OCI-M2 (cell line): ENCODE measurements around the gene SLC25A43.
"Not testable (repeated sequence)": the region's sequence is repeated elsewhere in the genome, so short reads cannot be mapped to it uniquely, and the experiment has no call there.

Experiments
- DNase-seq: peaks from one replicate; lab custom pipeline; 2025; ENCODE audit not compliant: unreplicated experiment; lab: John Stamatoyannopoulos, UW

The SLC25A43 gene

GRCh38 chrX:119406776-119407175 lies 7.6 kb downstream of the SLC25A43 start:
- no peak for DNase-seq

GRCh38 chrX:119407681-119408080 lies 8.5 kb downstream of the SLC25A43 start:
- no peak for DNase-seq

- no peak for DNase-seq
These were observed 11.1 kb downstream of the SLC25A43 start for GRCh38 chrX:119410027-119410819.

- DNase-seq = no peak
These were observed 11.7 kb downstream of the SLC25A43 start for GRCh38 chrX:119410854-119411253.

- DNase-seq = no peak
These were observed 12.8 kb downstream of the SLC25A43 start for GRCh38 chrX:119411959-119412358.

GRCh38 chrX:119417376-119417775 lies 18.2 kb downstream of the SLC25A43 start:
- DNase-seq = no peak

GRCh38 chrX:119417842-119418241 lies 18.7 kb downstream of the SLC25A43 start:
- DNase-seq = no peak

- DNase-seq = no peak
These were observed 20.0 kb downstream of the SLC25A43 start for GRCh38 chrX:119419146-119419545.

GRCh38 chrX:119419898-119420297 lies 20.8 kb downstream of the SLC25A43 start:
- no peak for DNase-seq

- DNase-seq = no peak
These were observed 22.0 kb downstream of the SLC25A43 start for GRCh38 chrX:119421016-119421705.

GRCh38 chrX:119423631-119424030 lies 24.5 kb downstream of the SLC25A43 start:
- DNase-seq = no peak

- no peak for DNase-seq
These were observed 25.9 kb downstream of the SLC25A43 start for GRCh38 chrX:119424999-119425398.

GRCh38 chrX:119427024-119427794 lies 28.1 kb downstream of the SLC25A43 start:
- DNase-seq = no peak

- DNase-seq = no peak
These were observed 28.7 kb downstream of the SLC25A43 start for GRCh38 chrX:119427795-119428185.

GRCh38 chrX:119429471-119429870 lies 30.3 kb downstream of the SLC25A43 start:
- no peak for DNase-seq

- not testable (repeated sequence) for DNase-seq
These were observed 42.2 kb downstream of the SLC25A43 start for GRCh38 chrX:119441295-119441694.

- DNase-seq = no peak
These were observed 43.1 kb downstream of the SLC25A43 start for GRCh38 chrX:119442286-119442685.

GRCh38 chrX:119453202-119453601 lies 54.1 kb downstream of the SLC25A43 start:
- no peak for DNase-seq

GRCh38 chrX:119455264-119455663 lies 56.1 kb downstream of the SLC25A43 start:
- no peak for DNase-seq

- no peak for DNase-seq
These were observed 60.0 kb downstream of the SLC25A43 start for GRCh38 chrX:119459181-119459580.

GRCh38 chrX:119465555-119465954 lies 66.4 kb downstream of the SLC25A43 start:
- no peak for DNase-seq

GRCh38 chrX:119466970-119467369 lies 67.8 kb downstream of the SLC25A43 start:
- no peak for DNase-seq
